Measurements from ENCODE around the gene RASGRF2.

Gene RASGRF2

DNA sequence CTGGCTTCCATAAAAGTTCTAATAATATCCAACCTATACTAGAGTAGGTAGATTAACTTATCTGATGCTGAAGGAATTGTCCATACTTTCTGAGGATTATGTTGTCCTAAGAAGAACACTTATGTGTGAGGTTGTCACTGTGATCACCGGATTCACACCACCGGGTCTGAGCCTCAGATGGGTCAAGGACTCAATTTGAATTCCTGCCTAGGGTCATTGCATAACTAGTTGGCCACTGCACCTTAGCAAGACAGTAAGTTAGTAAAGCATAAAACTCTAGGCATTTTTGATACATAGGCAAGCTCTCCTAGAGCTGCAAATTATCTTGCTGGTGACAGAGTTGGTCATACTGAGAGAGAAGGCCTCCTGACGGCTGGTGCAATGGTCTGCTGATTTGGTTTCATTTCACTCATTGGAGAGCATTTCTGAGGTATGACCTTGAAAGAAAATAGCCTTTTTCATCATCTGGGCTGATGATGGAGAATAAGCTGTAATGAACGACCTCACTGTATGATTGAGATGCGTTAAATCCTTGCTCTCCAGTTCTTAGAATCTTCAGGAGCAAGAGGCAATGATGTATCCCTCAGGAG, 200.9 kb downstream of the RASGRF2 start:
- Histone ChIP-seq H3K23ac (ENCODE audit: low read length) (no peak overlapping the region), H4K12ac (ENCODE audit: low read depth, low read length) (no peak overlapping the region), H2AK5ac (ENCODE audit: low read length) (no peak overlapping the region), H3K79me1 (ENCODE audit: low read length) (peaks cover 10% of the 10 kb centered on the region), H3K4me2 (ENCODE audit: low read length) (no peak overlapping the region), H2BK5ac (ENCODE audit: low read depth, low read length, poor library complexity) (no peak overlapping the region), H3K4me1 (ENCODE audit: control insufficient read depth in 1 of 2, insufficient read depth in 2 of 2, low read length in 2 of 2) (peaks cover 7 to 12% of the 10 kb centered on the region in 2 experiments), H3K4me3 (ENCODE audit: low read depth, low read length) (no peak overlapping the region), H3K18ac (ENCODE audit: low read length) (no peak overlapping the region), H3K27me3 (ENCODE audit: insufficient read depth, low read length) (no peaks in the 10 kb centered on the region), H3K4ac (ENCODE audit: low read depth, low read length) (no peak overlapping the region), H2BK120ac (ENCODE audit: insufficient read depth, low read length, poor library complexity) (no peak overlapping the region), H3K27ac (ENCODE audit: low read depth, low read length) (no peak overlapping the region), H4K8ac (ENCODE audit: low read depth, low read length) (no peak overlapping the region), H3K14ac (ENCODE audit: low read length) (no peak overlapping the region), H3K79me2 (ENCODE audit: control insufficient read depth, insufficient read depth, low read length, poor library complexity) (no peaks in the 10 kb centered on the region), H3K9ac (ENCODE audit: low read length) (no peak overlapping the region), H2AFZ (ENCODE audit: insufficient read depth, low read length, poor library complexity) (no peak overlapping the region), H4K91ac (ENCODE audit: low read depth, low read length) (no peak overlapping the region), H3K9me3 (ENCODE audit: insufficient read depth, low read depth, low read length) (no peaks in the 10 kb centered on the region), H2BK12ac (ENCODE audit: low read length) (no peak overlapping the region), H3K36me3 (ENCODE audit: control insufficient read depth in 1 of 2, insufficient read depth in 2 of 2, low read length in 2 of 2) (peaks cover 0 to 6% of the 10 kb centered on the region in 2 experiments)
- DNase-seq = no peak
- no CpG with 5 or more reads among the region's 5 CpGs for WGBS (ENCODE audit: extremely low coverage, insufficient coverage, insufficient read length)

- H3K23ac ChIP-seq (ENCODE audit: low read length) = no peak overlapping the region
- no peak overlapping the region for H3K4ac ChIP-seq (ENCODE audit: low read depth, low read length)
- no peak overlapping the region for H4K91ac ChIP-seq (ENCODE audit: low read depth, low read length)
- no CpG with 5 or more reads among the region's 9 CpGs for WGBS (ENCODE audit: extremely low coverage, insufficient coverage, insufficient read length)
- no peak overlapping the region for H2AK5ac ChIP-seq (ENCODE audit: low read length)
- peaks cover 18% of the 10 kb centered on the region for H3K79me1 ChIP-seq (ENCODE audit: low read length)
- peaks cover 3% of the 10 kb centered on the region for H3K79me2 ChIP-seq (ENCODE audit: control insufficient read depth, insufficient read depth, low read length, poor library complexity)
- no peak overlapping the region for H3K14ac ChIP-seq (ENCODE audit: low read length)
- H3K36me3 ChIP-seq (ENCODE audit: control insufficient read depth in 1 of 2, insufficient read depth in 2 of 2, low read length in 2 of 2) = peaks cover 0 to 3% of the 10 kb centered on the region in 2 experiments
- H3K4me3 ChIP-seq (ENCODE audit: low read depth, low read length) = no peak overlapping the region
- H3K27ac ChIP-seq (ENCODE audit: low read depth, low read length) = no peak overlapping the region
- H3K4me2 ChIP-seq (ENCODE audit: low read length) = no peak overlapping the region
- H3K4me1 ChIP-seq (ENCODE audit: control insufficient read depth in 1 of 2, insufficient read depth in 2 of 2, low read length in 2 of 2) = peaks cover 13 to 19% of the 10 kb centered on the region in 2 experiments
- no peak overlapping the region for H3K18ac ChIP-seq (ENCODE audit: low read length)
- no peak for DNase-seq
- no peaks in the 10 kb centered on the region for H3K27me3 ChIP-seq (ENCODE audit: insufficient read depth, low read length)
- no peak overlapping the region for H4K8ac ChIP-seq (ENCODE audit: low read depth, low read length)
- H2BK120ac ChIP-seq (ENCODE audit: insufficient read depth, low read length, poor library complexity) = no peak overlapping the region
- no peaks in the 10 kb centered on the region for H3K9me3 ChIP-seq (ENCODE audit: insufficient read depth, low read depth, low read length)
- no peak overlapping the region for H2BK12ac ChIP-seq (ENCODE audit: low read length)
- H2BK5ac ChIP-seq (ENCODE audit: low read depth, low read length, poor library complexity) = no peak overlapping the region
- H3K9ac ChIP-seq (ENCODE audit: low read length) = no peak overlapping the region
- no peak overlapping the region for H2AFZ ChIP-seq (ENCODE audit: insufficient read depth, low read length, poor library complexity)
- H4K12ac ChIP-seq (ENCODE audit: low read depth, low read length) = no peak overlapping the region
These were observed 202.3 kb downstream of the RASGRF2 start for GRCh38 chr5:81162501-81162900.

DNA sequence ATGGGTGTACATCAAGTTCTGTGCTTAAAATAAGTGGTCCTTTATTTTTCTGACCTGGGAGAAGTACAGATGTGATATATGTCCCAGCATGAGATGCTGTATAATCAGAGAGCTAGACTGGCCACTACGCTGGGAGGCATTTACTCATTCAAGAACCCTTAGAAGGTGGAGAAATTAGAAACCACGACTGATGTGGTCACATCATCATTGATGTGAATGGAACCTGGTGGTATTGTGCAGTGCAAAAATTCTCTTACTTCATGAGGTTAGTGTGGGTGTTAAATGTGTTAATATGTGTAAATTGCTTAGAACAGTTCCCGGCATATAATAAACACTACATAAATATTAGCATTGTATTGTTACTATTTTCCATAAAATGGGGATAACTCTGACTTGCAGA, 203.5 kb downstream of the RASGRF2 start:
- Histone ChIP-seq H4K91ac (ENCODE audit: low read depth, low read length) (no peak overlapping the region), H3K27ac (ENCODE audit: low read depth, low read length) (no peak overlapping the region), H3K27me3 (ENCODE audit: insufficient read depth, low read length) (no peaks in the 10 kb centered on the region), H3K9ac (ENCODE audit: low read length) (no peak overlapping the region), H3K23ac (ENCODE audit: low read length) (no peak overlapping the region), H3K4ac (ENCODE audit: low read depth, low read length) (no peak overlapping the region), H3K79me1 (ENCODE audit: low read length) (peaks cover 25% of the 10 kb centered on the region), H3K18ac (ENCODE audit: low read length) (no peak overlapping the region), H3K4me3 (ENCODE audit: low read depth, low read length) (no peak overlapping the region), H2BK120ac (ENCODE audit: insufficient read depth, low read length, poor library complexity) (no peak overlapping the region), H3K4me1 (ENCODE audit: control insufficient read depth in 1 of 2, insufficient read depth in 2 of 2, low read length in 2 of 2) (peaks cover 17 to 26% of the 10 kb centered on the region in 2 experiments), H4K12ac (ENCODE audit: low read depth, low read length) (no peak overlapping the region), H3K79me2 (ENCODE audit: control insufficient read depth, insufficient read depth, low read length, poor library complexity) (peaks cover 6% of the 10 kb centered on the region), H2BK5ac (ENCODE audit: low read depth, low read length, poor library complexity) (no peak overlapping the region), H3K36me3 (ENCODE audit: control insufficient read depth in 1 of 2, insufficient read depth in 2 of 2, low read length in 2 of 2) (peaks cover 0 to 3% of the 10 kb centered on the region in 2 experiments), H3K4me2 (ENCODE audit: low read length) (no peak overlapping the region), H3K14ac (ENCODE audit: low read length) (no peak overlapping the region), H2AK5ac (ENCODE audit: low read length) (no peak overlapping the region), H2BK12ac (ENCODE audit: low read length) (no peak overlapping the region), H4K8ac (ENCODE audit: low read depth, low read length) (no peak overlapping the region), H2AFZ (ENCODE audit: insufficient read depth, low read length, poor library complexity) (no peak overlapping the region), H3K9me3 (ENCODE audit: insufficient read depth, low read depth, low read length) (no peaks in the 10 kb centered on the region)
- DNase-seq = no peak
- WGBS (ENCODE audit: extremely low coverage, insufficient coverage, insufficient read length) = no CpG with 5 or more reads among the region's 3 CpGs

DNA sequence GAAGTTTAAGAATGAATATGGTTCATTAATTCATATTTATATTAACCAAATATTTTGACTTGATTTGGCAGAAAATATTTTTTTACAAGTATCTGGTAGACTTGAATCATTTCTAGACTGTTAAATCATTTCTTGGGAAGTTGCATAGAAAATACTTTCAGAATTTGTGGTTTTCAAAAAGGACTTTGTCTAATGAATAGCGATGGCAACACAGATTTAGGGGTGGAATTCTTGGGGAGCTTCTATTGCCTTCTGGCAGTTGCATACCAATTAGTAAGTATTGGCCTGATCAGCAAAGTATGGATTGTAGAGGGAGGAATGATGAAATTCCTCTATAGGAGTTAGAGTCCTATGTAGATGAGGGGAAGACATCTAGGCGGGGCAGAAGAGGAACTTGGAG, 204.3 kb downstream of the RASGRF2 start:
- Histone ChIP-seq H2AK5ac (ENCODE audit: low read length) (no peak overlapping the region), H4K8ac (ENCODE audit: low read depth, low read length) (no peak overlapping the region), H2AFZ (ENCODE audit: insufficient read depth, low read length, poor library complexity) (no peak overlapping the region), H3K9ac (ENCODE audit: low read length) (no peak overlapping the region), H2BK5ac (ENCODE audit: low read depth, low read length, poor library complexity) (no peak overlapping the region), H3K79me1 (ENCODE audit: low read length) (peaks cover 32% of the 10 kb centered on the region), H3K23ac (ENCODE audit: low read length) (no peak overlapping the region), H3K4me1 (ENCODE audit: control insufficient read depth in 1 of 2, insufficient read depth in 2 of 2, low read length in 2 of 2) (peaks cover 21 to 32% of the 10 kb centered on the region in 2 experiments), H3K4ac (ENCODE audit: low read depth, low read length) (no peak overlapping the region), H3K27me3 (ENCODE audit: insufficient read depth, low read length) (no peaks in the 10 kb centered on the region), H3K36me3 (ENCODE audit: control insufficient read depth in 1 of 2, insufficient read depth in 2 of 2, low read length in 2 of 2) (peaks cover 0 to 5% of the 10 kb centered on the region in 2 experiments), H4K12ac (ENCODE audit: low read depth, low read length) (no peak overlapping the region), H2BK120ac (ENCODE audit: insufficient read depth, low read length, poor library complexity) (no peak overlapping the region), H3K9me3 (ENCODE audit: insufficient read depth, low read depth, low read length) (no peaks in the 10 kb centered on the region), H4K91ac (ENCODE audit: low read depth, low read length) (no peak overlapping the region), H3K14ac (ENCODE audit: low read length) (no peak overlapping the region), H2BK12ac (ENCODE audit: low read length) (no peak overlapping the region), H3K27ac (ENCODE audit: low read depth, low read length) (peak overlapping the region; percentile 92), H3K4me2 (ENCODE audit: low read length) (no peak overlapping the region), H3K79me2 (ENCODE audit: control insufficient read depth, insufficient read depth, low read length, poor library complexity) (peaks cover 6% of the 10 kb centered on the region), H3K18ac (ENCODE audit: low read length) (no peak overlapping the region), H3K4me3 (ENCODE audit: low read depth, low read length) (no peak overlapping the region)
- no peak for DNase-seq
- WGBS (ENCODE audit: extremely low coverage, insufficient coverage, insufficient read length) = no CpG with 5 or more reads among the region's 2 CpGs

All from trophoblast cell (in vitro differentiated cells and primary cell).